Kidney tubule cell (primary cell): ENCODE measurements around the gene APLP2.

ENCODE experiments used
- DNase-seq: peaks from one replicate; pipeline ENCODE4 v3.0.0-alpha.2; 2018; ENCODE audit warnings: low spot score

The APLP2 gene

GRCh38 chr11:130118165-130118564, 48.5 kb downstream of the APLP2 start:
- no peak for DNase-seq

- no peak for DNase-seq
These were observed 49.1 kb downstream of the APLP2 start for GRCh38 chr11:130118636-130119387.

- DNase-seq: no peak
These were observed 50.4 kb downstream of the APLP2 start for GRCh38 chr11:130120045-130120444.

- no peak for DNase-seq
These were observed 51.8 kb downstream of the APLP2 start for GRCh38 chr11:130121445-130121978.

- peak; percentile 48 for DNase-seq
These were observed 52.5 kb downstream of the APLP2 start for GRCh38 chr11:130122141-130122575.

- DNase-seq: no peak
These were observed 53.8 kb downstream of the APLP2 start for GRCh38 chr11:130123414-130124040.

GRCh38 chr11:130124096-130124495, 54.4 kb downstream of the APLP2 start:
- DNase-seq: peak; percentile 86

GRCh38 chr11:130125638-130126037, 55.9 kb downstream of the APLP2 start:
- DNase-seq: no peak

GRCh38 chr11:130126516-130126915, 56.8 kb downstream of the APLP2 start:
- DNase-seq: no peak

GRCh38 chr11:130127509-130127908, 57.8 kb downstream of the APLP2 start:
- no peak for DNase-seq

GRCh38 chr11:130128626-130129025, 58.9 kb downstream of the APLP2 start:
- DNase-seq: no peak

GRCh38 chr11:130129922-130130321, 60.2 kb downstream of the APLP2 start:
- no peak for DNase-seq

- DNase-seq: peak; percentile 76
These were observed 62.5 kb downstream of the APLP2 start for GRCh38 chr11:130131961-130132850.

GRCh38 chr11:130133716-130134115, 64.0 kb downstream of the APLP2 start:
- no peak for DNase-seq

GRCh38 chr11:130136107-130136506, 66.4 kb downstream of the APLP2 start:
- no peak for DNase-seq

GRCh38 chr11:130137999-130138398, 68.3 kb downstream of the APLP2 start:
- no peak for DNase-seq

GRCh38 chr11:130139401-130139800, 69.7 kb downstream of the APLP2 start:
- DNase-seq: no peak

GRCh38 chr11:130141561-130142341, 72.1 kb downstream of the APLP2 start:
- DNase-seq: no peak

- no peak for DNase-seq
These were observed 74.4 kb downstream of the APLP2 start for GRCh38 chr11:130144141-130144540.

- peak; percentile 30 for DNase-seq
These were observed 75.2 kb downstream of the APLP2 start for GRCh38 chr11:130144861-130145281.

- peak; percentile 24 for DNase-seq
These were observed 75.7 kb downstream of the APLP2 start for GRCh38 chr11:130145311-130145812.
